ENCODE results near the gene NCR2. TPM values are rescaled to one million over a fixed set of nuclear protein-coding genes. Genes with fewer than 3 reads are reported as not detected.

The NCR2 gene
- total RNA-seq, 1 experiment from 2014 or later, result not detected

- H3K9me3 ChIP-seq (ENCODE audit: control insufficient read depth, low read depth, low read length), result no peaks in the 10 kb centered on the region
- no peaks in the 10 kb centered on the region for H3K79me1 ChIP-seq (ENCODE audit: insufficient read depth, low read depth, low read length, poor library complexity, severe bottlenecking)
- H3K27ac ChIP-seq (ENCODE audit: insufficient read length, low read depth, low read length), result no peak overlapping the region
- no peak overlapping the region for H4K5ac ChIP-seq (ENCODE audit: insufficient read length, low read depth, low read length)
- H3K9ac ChIP-seq (ENCODE audit: extremely low read depth, insufficient read length, low read length), result no peak overlapping the region
- no peak overlapping the region for H3K18ac ChIP-seq (ENCODE audit: insufficient read length, low read depth, low read length)
- H2BK12ac ChIP-seq (ENCODE audit: insufficient read length, low read depth, low read length), result no peak overlapping the region
- peaks cover 39% of the 10 kb centered on the region for H3K27me3 Mint-ChIP-seq (ENCODE audit: low read depth)
- H2AK5ac ChIP-seq (ENCODE audit: insufficient read length, low read length), result no peak overlapping the region
- H3K14ac ChIP-seq (ENCODE audit: insufficient read depth, low read length), result no peak overlapping the region
- H3K4me1 ChIP-seq (ENCODE audit: insufficient read depth, low read length), result no peaks in the 10 kb centered on the region; the same call in 1 of the 2 replicates
- H4K91ac ChIP-seq (ENCODE audit: insufficient read length, low read depth, low read length), result no peak overlapping the region
- no CpG with 5 or more reads among the region's 4 CpGs for WGBS (ENCODE audit: extremely low coverage, insufficient read length, low lambda C conversion rate)
- no peak overlapping the region for H3K23ac ChIP-seq (ENCODE audit: insufficient read length, low read depth, low read length)
- no peak overlapping the region for H2BK20ac ChIP-seq (ENCODE audit: low read depth, low read length, poor library complexity, severe bottlenecking)
- TF ChIP-seq CTCF (conservative IDR thresholded peaks at IDR 0.05), result no peak
- peaks cover 6% of the 10 kb centered on the region; the same call in 1 of the 2 replicates for H3K27me3 ChIP-seq (ENCODE audit: insufficient read depth, low read length)
- H2BK15ac ChIP-seq (ENCODE audit: low read depth, low read length), result no peak overlapping the region
- H3K56ac ChIP-seq (ENCODE audit: insufficient read length, low read depth, low read length), result no peak overlapping the region
- H3K9me3 Mint-ChIP-seq, result no peaks in the 10 kb centered on the region
- no peaks in the 10 kb centered on the region for H4K20me1 ChIP-seq (ENCODE audit: control insufficient read depth, insufficient read depth, insufficient read length)
- no peak overlapping the region for H2BK5ac ChIP-seq (ENCODE audit: insufficient read length, low read length)
- H4K8ac ChIP-seq (replicated peaks; ENCODE audit: insufficient read length, low read depth, low read length), result no peak overlapping the region
- no peak overlapping the region for H3K4ac ChIP-seq (ENCODE audit: low read depth, low read length)
- no peak overlapping the region for H3K4me3 Mint-ChIP-seq
- H3K79me2 ChIP-seq (ENCODE audit: insufficient read depth, low read length), result no peaks in the 10 kb centered on the region
- peaks cover 39 to 42% of the 10 kb centered on the region in 2 experiments for H3K4me1 Mint-ChIP-seq
- no peak overlapping the region for H2AFZ ChIP-seq (ENCODE audit: low read length)
- DNase-seq, result no peak
- no peaks in the 10 kb centered on the region for H3K23me2 ChIP-seq (ENCODE audit: insufficient read length, low read depth, low read length, poor library complexity, severe bottlenecking)
- no peak overlapping the region for H2BK120ac ChIP-seq (ENCODE audit: low read depth, low read length, poor library complexity, severe bottlenecking)
- H3K36me3 Mint-ChIP-seq (ENCODE audit: insufficient read depth in 1 of 3, low read depth in 3 of 3), result no peaks in the 10 kb centered on the region
- H3K4me2 ChIP-seq (ENCODE audit: insufficient read depth, insufficient read length, low read length), result no peak overlapping the region
- peak overlapping the region in 1 of 3 experiments; percentile 6; a peak in 1 of 7 replicates for H3K27ac Mint-ChIP-seq
- H3T11ph ChIP-seq (ENCODE audit: low read length), result no peak overlapping the region
Measured at GRCh38 chr6:41289815-41290214, 45.6 kb upstream of the NCR2 start.

Data from H9 (cell line).